Keratinocyte (primary cell): Measurements from ENCODE around the gene PTPRD.

Experiments used
- EZH2 ChIP-seq: IDR thresholded peaks from one replicate; pipeline ENCODE4 v1.6.1; 2012; ENCODE audit warnings: inconsistent platforms, mild to moderate bottlenecking, low read length, moderate library complexity
- TF ChIP-seq, protein P1 (sequence below), 3 experiments: IDR thresholded peaks in 1 of 3; conservative IDR thresholded peaks in 1 of 3; optimal IDR thresholded peaks in 1 of 3; 2 replicates in 2 of 3; 3 replicates in 1 of 3; pipeline versions ENCODE3 to v1.5.1; 2011; ENCODE audit warnings: low read length in 3 of 3, mild to moderate bottlenecking in 3 of 3, moderate library complexity in 2 of 3, control low read depth in 1 of 3, inconsistent platforms in 1 of 3; ENCODE audit not compliant: insufficient read depth in 2 of 3; ENCODE audit errors: extremely low read depth in 1 of 3

DNA sequence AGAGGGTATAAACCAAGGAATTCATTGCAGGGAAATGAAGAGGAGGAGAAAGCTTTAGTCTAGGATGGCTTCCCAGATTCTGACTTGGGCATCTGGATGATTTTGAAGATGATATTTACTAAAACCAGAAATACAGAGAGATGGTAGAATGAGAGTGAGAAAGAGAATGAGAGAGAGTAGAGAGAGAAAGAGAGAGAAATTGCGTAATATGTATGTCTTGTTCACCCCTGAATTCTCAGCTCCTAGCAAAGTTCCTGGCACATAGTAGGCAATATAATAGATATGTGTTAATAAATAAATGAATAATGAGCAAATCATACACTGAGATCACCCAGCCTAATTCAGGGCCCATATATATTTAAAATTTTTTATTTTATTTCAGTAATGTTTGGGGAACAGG is 1723.7 kb downstream of the PTPRD start:
- TF ChIP-seq, protein P1, sequence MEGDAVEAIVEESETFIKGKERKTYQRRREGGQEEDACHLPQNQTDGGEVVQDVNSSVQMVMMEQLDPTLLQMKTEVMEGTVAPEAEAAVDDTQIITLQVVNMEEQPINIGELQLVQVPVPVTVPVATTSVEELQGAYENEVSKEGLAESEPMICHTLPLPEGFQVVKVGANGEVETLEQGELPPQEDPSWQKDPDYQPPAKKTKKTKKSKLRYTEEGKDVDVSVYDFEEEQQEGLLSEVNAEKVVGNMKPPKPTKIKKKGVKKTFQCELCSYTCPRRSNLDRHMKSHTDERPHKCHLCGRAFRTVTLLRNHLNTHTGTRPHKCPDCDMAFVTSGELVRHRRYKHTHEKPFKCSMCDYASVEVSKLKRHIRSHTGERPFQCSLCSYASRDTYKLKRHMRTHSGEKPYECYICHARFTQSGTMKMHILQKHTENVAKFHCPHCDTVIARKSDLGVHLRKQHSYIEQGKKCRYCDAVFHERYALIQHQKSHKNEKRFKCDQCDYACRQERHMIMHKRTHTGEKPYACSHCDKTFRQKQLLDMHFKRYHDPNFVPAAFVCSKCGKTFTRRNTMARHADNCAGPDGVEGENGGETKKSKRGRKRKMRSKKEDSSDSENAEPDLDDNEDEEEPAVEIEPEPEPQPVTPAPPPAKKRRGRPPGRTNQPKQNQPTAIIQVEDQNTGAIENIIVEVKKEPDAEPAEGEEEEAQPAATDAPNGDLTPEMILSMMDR (optimal IDR thresholded peaks at IDR 0.05 in 1 of 3, IDR thresholded peaks at IDR 0.05 in 1 of 3, conservative IDR thresholded peaks at IDR 0.05 in 1 of 3; ENCODE audit: extremely low read depth in 1 of 3, insufficient read depth in 2 of 3, low read length in 3 of 3) = no peak
- TF ChIP-seq EZH2 = no peak
